Adipose tissue (tissue), 3 donors: ENCODE results near the gene CPNE5. TPM values are rescaled to one million over a fixed set of nuclear protein-coding genes. Genes with fewer than 3 reads are reported as not detected.

Experiments
- H3K27ac ChIP-seq: one replicate; pipeline ENCODE4 v1.5.1; 2013; ENCODE audit warnings: low read depth, low read length
- WGBS, 3 donors: extraction: QIAGEN DNeasy Blood & Tissue Kit; methylation state at CpG; one replicate each; pipeline ENCODE4 v1.1.7; 2013; 5-methylcytosine and 5-hydroxymethylcytosine counted together
- polyA plus RNA-seq, 3 donors: library from polyadenylated mRNA; stranded (reverse); fragments of 200-250 nt; gene quantifications; one replicate each; pipeline ENCODE4 v1.2.3, GENCODE V29; 2013
- donor health status: healthy with polysubstance abuse.
- donor health status: Bipolar disorder and iron deficiency.
- donor health status: healthy.

CPNE5 gene
- polyA plus RNA-seq, 3 donors, result 0.53 to 8.5 (median 1.5) TPM

GRCh38 chr6:36784376-36784636, 54.9 kb downstream of the CPNE5 start:
- no peak overlapping the region for H3K27ac ChIP-seq
- 48 to 88% (median 66%) methylated on average over 3 of the region's 3 CpGs for WGBS, 3 donors

GRCh38 chr6:36783603-36784375, 55.5 kb downstream of the CPNE5 start:
- no peak overlapping the region for H3K27ac ChIP-seq
- WGBS, 3 donors, result 57 to 82% (median 71%) methylated on average over 5 of the region's 5 CpGs

GRCh38 chr6:36781669-36782068, 57.6 kb downstream of the CPNE5 start:
- WGBS, 3 donors, result 69 to 82% (median 81%) methylated on average over 8 of the region's 8 CpGs
- no peak overlapping the region for H3K27ac ChIP-seq

- no peak overlapping the region for H3K27ac ChIP-seq
- WGBS, 3 donors, result 22 to 60% (median 56%) methylated on average over 11 of the region's 11 CpGs
Measured at GRCh38 chr6:36780442-36781177, 58.6 kb downstream of the CPNE5 start.

GRCh38 chr6:36779227-36779626, 60.0 kb downstream of the CPNE5 start:
- WGBS, 3 donors, result 64 to 82% (median 70%) methylated on average over 5 of the region's 5 CpGs

GRCh38 chr6:36777801-36778200, 61.4 kb downstream of the CPNE5 start:
- WGBS, 3 donors, result 43 to 65% (median 43%) methylated on average over 5 of the region's 5 CpGs
- H3K27ac ChIP-seq, result no peak overlapping the region

More at GRCh38 chr6:36779227-36779626, 60.0 kb downstream of the CPNE5 start:
- no peak overlapping the region for H3K27ac ChIP-seq

- no peak overlapping the region for H3K27ac ChIP-seq
- 83 to 93% (median 89%) methylated on average over 5 of the region's 5 CpGs for WGBS, 3 donors
Measured at GRCh38 chr6:36776167-36776566, 63.1 kb downstream of the CPNE5 start.

GRCh38 chr6:36774331-36774730, 64.9 kb downstream of the CPNE5 start:
- WGBS, 3 donors, result 87 to 90% (median 89%) methylated on average over 5 of the region's 5 CpGs
- H3K27ac ChIP-seq, result no peak overlapping the region

GRCh38 chr6:36772397-36772796, 66.8 kb downstream of the CPNE5 start:
- 87 to 91% (median 90%) methylated on average over 8 of the region's 8 CpGs for WGBS, 3 donors
- H3K27ac ChIP-seq, result no peak overlapping the region

- WGBS, 3 donors, result 91 to 96% (median 93%) methylated on average over 2 of the region's 2 CpGs
- H3K27ac ChIP-seq, result no peak overlapping the region
Measured at GRCh38 chr6:36771145-36771544, 68.1 kb downstream of the CPNE5 start.

GRCh38 chr6:36769676-36770499, 69.4 kb downstream of the CPNE5 start:
- 60 to 84% (median 69%) methylated on average over 18 of the region's 18 CpGs for WGBS, 3 donors
- H3K27ac ChIP-seq, result no peak overlapping the region

- no peak overlapping the region for H3K27ac ChIP-seq
Measured at GRCh38 chr6:36769183-36769675, 70.0 kb downstream of the CPNE5 start.

GRCh38 chr6:36766399-36766945, 72.8 kb downstream of the CPNE5 start:
- 78 to 86% (median 85%) methylated on average over 10 of the region's 10 CpGs for WGBS, 3 donors
- H3K27ac ChIP-seq, result no peak overlapping the region

More at GRCh38 chr6:36769183-36769675, 70.0 kb downstream of the CPNE5 start:
- 64 to 72% (median 66%) methylated on average over 7 of the region's 7 CpGs for WGBS, 3 donors

GRCh38 chr6:36765594-36766398, 73.4 kb downstream of the CPNE5 start:
- no peak overlapping the region for H3K27ac ChIP-seq
- 32 to 35% (median 35%) methylated on average over 17 of the region's 17 CpGs for WGBS, 3 donors

- WGBS, 3 donors, result 76 to 82% (median 79%) methylated on average over 10 of the region's 10 CpGs
- no peak overlapping the region for H3K27ac ChIP-seq
Measured at GRCh38 chr6:36765190-36765589, 74.1 kb downstream of the CPNE5 start.

GRCh38 chr6:36762123-36762522, 77.1 kb downstream of the CPNE5 start:
- no peak overlapping the region for H3K27ac ChIP-seq
- WGBS, 3 donors, result 93 to 96% (median 96%) methylated on average over 10 to 11 of the region's 11 CpGs

- WGBS, 3 donors, result 85 to 89% (median 88%) methylated on average over 11 of the region's 11 CpGs
Measured at GRCh38 chr6:36760685-36761435, 78.4 kb downstream of the CPNE5 start.

More at GRCh38 chr6:36760685-36761435, 78.4 kb downstream of the CPNE5 start:
- no peak overlapping the region for H3K27ac ChIP-seq
